OCI-LY3 (cell line): ENCODE results near the gene ACTG1.

ENCODE experiments used
- CTCF ChIP-seq: fragments of 200-600, 300-600 bp; sonication (generic); IDR thresholded peaks from 2 replicates; pipeline ENCODE4 v1.5.1; 2014; ENCODE audit warnings: antibody characterized with exemption, low read length, low read depth
- EZH2phosphoT487 ChIP-seq: fragments of 200-600 bp; shearing (Covaris generic); IDR thresholded peaks from 2 replicates; pipeline ENCODE4 v1.6.1; 2018; ENCODE audit warnings: antibody characterized with exemption, mixed run types, low read depth

GRCh38 chr17:81539961-81540675, 27.5 kb upstream of the ACTG1 start:
- TF ChIP-seq CTCF (no peak), EZH2phosphoT487 (no peak)
